ENCODE data around the gene SOX9.

SOX9 gene

DNA sequence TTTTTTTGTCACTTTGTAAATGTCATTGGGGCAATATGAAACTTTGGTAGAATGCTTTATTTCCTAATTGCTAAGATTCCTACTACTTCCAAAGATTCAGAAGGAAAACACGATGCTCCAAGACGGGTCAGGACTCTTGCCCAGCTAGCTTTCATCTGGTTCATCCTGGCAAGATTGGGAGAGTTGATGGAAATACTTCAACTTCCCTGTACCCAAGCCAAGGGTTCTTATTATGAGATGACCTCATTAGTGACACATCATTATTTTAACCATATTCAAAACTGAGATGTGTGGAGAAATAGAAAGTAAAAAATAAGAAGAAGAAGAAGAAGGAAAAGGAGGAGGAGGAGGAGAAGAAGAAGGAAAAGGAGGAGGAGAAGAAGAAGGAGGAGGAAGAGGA, 25.6 kb downstream of the SOX9 start:
- Mint-ChIP-seq H3K4me1 (no peaks in the 10 kb centered on the region), H3K36me3 (no peaks in the 10 kb centered on the region), H3K27me3 (peaks cover 6% of the 10 kb centered on the region), H3K27ac (no peak overlapping the region), H3K4me3 (no peak overlapping the region), H3K9me3 (peaks cover 5% of the 10 kb centered on the region)
- DNase-seq (ENCODE audit: low spot score in 2 of 2) (no peak), ATAC-seq (ENCODE audit: low read depth) (no peak)

DNA sequence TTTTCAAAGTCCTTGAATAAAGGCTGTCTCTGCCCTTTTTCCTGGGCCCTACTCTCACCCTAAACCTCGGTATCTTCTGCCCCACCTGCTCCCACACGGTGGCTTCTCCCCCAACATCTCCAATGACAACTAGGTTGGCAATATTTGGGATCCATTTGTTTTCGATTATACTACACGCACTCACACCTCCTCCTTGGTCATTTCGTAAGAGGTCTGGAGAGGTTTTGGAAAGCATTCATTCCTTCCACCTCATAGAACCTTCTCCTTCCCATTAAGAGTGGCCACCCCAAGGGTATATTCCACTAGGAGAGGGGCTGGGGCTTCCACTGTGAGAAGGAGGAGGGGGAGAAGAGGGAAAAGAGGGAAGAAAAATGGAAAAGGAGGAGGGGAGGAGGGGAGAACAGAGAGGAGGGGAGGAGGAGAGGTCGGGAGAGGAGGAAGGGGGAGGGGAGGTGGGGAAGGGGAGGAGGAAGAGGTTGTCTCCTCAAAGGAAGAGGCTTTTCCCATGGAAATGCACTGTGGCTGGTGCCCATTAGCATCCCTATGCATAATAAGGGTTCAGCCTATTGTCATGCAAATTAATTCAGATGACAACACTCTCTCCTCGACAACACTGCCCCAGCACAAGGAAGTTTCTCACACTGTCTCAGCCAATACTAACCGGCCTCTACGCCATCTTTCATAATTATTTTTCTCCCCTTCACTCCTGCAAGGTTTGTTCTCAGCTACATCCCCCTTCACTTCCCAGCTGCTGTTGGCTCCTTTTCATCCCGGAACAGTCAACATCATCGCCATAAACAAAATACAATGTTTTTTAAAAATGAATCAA, 30.0 kb downstream of the SOX9 start:
- DNase-seq (ENCODE audit: low spot score in 2 of 2) (no peak), ATAC-seq (ENCODE audit: low read depth) (no peak)
- Mint-ChIP-seq H3K36me3 (no peaks in the 10 kb centered on the region), H3K27ac (no peak overlapping the region), H3K9me3 (peaks cover 5% of the 10 kb centered on the region), H3K4me1 (no peaks in the 10 kb centered on the region), H3K4me3 (no peak overlapping the region), H3K27me3 (peaks cover 4% of the 10 kb centered on the region)

DNA sequence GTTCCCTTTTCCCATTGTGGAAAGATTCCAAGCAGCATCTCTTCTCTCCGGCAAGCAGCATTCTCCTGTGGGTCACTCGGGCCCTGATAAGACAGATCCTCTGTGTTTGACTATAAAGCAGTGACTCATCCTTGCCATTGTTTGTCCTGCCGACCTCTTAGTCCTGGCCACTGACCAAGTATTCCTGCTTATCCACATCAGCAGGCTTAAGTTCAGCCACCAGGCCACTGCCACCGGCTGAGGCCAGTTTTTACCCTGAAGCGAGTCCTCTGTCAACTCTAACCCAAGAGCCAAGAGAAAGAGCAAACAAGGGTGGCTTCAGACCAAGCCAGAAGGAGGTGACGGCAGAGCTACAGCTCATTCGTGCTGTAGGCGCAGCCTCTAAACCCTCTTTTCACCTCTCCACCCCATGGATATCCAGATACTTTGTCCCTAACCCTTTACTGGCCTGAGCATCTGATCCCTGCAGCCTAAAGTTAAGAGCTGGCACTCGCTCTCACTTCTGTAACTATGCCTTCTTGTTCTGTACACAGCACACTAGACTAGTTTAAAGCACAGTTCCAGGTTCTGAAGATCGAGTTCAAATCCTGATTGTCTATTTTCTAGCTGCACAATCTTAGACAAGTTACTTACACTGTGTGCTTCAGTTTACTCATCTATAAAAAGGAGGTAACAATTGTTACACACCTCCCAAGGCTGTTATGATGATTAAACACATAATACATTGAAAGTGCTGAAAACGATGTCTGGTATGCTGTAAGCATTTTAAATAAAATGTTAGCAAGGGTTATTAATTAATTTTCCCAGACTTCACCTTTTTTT, 31.0 kb downstream of the SOX9 start:
- Mint-ChIP-seq H3K27ac (no peak overlapping the region), H3K4me1 (no peaks in the 10 kb centered on the region), H3K36me3 (no peaks in the 10 kb centered on the region), H3K9me3 (peaks cover 2% of the 10 kb centered on the region), H3K27me3 (peaks cover 2% of the 10 kb centered on the region), H3K4me3 (no peak overlapping the region)
- no peak for DNase-seq (ENCODE audit: low spot score in 2 of 2)
- no peak for ATAC-seq (ENCODE audit: low read depth)

DNA sequence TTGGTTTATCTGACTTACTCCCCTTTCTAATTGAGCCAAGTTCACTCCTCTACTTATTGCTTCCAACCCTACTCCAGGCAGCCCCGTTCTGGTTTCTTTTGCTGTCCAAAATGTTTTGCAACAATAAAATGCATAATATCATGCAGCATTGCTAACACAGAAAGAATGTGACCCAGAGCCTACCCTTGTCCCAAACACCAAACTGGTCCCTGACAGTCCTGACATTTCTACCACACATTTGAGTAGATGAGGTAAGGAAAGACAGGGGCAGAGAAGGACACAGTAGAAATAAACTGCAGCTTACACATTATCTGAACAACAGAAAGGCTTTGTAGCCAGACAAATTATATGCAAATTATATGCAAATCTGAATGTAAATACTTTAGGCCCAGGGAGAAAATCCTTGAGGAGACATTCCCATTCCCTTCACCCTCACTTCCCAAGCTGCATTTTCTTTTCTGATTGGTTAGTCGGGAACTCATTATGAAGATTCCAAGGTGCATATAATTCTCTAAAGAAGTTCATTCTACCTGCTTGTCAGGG, 31.6 kb downstream of the SOX9 start:
- no peak overlapping the region for H3K27ac Mint-ChIP-seq
- no peak for DNase-seq (ENCODE audit: low spot score in 2 of 2)
- no peaks in the 10 kb centered on the region for H3K36me3 Mint-ChIP-seq
- no peak overlapping the region for H3K4me3 Mint-ChIP-seq
- peaks cover 2% of the 10 kb centered on the region for H3K27me3 Mint-ChIP-seq
- ATAC-seq (ENCODE audit: low read depth): no peak
- H3K9me3 Mint-ChIP-seq: no peaks in the 10 kb centered on the region
- H3K4me1 Mint-ChIP-seq: no peaks in the 10 kb centered on the region

DNA sequence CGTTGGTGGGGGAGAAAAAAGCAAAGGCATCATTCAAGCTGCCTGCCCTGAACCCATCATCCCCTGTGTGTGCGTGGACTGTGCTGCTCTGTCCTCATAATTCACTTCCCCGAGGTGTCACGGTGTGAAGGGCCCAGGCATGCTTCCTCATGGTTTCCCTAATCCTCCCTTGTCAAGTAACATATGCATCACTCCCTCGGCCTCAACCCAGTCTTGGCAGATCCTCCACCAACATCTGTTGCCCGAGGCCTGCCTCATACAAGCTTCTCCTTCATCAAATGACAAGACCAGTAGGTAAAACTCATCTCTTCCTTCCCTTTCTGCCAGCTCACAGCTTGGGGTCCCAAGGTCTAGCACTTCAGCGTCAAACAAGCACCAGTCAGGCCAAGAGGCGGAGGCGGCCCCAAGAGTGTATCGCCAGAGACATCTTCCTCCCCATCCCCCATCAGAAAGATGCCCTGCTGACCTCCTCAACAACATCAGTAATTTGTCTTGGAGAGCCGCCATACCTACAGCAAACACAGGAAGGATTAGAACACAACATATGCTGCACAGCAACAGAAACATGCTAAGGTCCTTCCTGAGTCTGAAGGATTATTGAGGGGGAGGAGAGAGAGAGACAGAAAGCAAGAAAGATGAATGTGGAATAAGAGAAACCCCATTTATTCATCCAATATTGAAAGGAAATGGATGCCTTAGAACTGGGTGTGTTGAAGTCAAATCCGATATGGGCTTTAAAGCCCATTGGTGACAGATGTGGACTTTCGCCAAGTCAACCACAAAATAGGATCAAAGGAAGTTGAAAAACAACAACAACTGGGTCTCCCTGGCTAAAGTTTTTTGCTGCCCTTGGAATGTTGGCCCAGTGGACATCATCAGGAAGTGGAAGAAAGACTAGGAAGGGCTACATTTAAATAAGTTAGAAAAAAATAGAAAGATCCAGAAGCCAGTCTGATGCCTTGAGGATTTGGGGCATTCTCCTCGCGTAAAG, 38.4 kb downstream of the SOX9 start:
- DNase-seq (ENCODE audit: low spot score in 2 of 2) (no peak), ATAC-seq (ENCODE audit: low read depth) (no peak)
- H3K36me3 Mint-ChIP-seq: no peaks in the 10 kb centered on the region
- H3K27me3 Mint-ChIP-seq: no peaks in the 10 kb centered on the region
- peaks cover 9% of the 10 kb centered on the region for H3K9me3 Mint-ChIP-seq
- H3K4me3 Mint-ChIP-seq: no peak overlapping the region
- no peak overlapping the region for H3K27ac Mint-ChIP-seq
- H3K4me1 Mint-ChIP-seq: no peaks in the 10 kb centered on the region

DNA sequence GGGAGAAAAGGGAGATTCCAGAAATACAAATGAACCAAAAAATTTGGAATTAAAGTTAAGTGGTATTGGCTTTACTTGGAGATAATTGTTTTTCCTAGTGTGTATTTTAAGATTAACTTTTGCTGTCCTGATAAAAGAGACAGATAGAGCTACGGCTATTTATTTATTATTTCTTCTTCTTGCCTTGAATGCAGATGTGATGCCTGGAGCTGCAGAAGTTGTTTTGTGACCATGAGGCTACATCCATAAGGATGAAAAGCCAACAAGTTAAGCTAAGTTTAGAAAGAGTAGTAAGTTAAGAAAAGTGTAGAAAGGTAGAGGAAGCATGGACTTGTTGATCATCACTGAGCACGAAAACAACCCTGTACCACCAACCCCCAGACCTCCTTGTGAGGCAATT, 41.7 kb downstream of the SOX9 start:
- ATAC-seq (ENCODE audit: low read depth) (no peak), DNase-seq (ENCODE audit: low spot score in 2 of 2) (no peak)
- no peak overlapping the region for H3K27ac Mint-ChIP-seq
- no peaks in the 10 kb centered on the region for H3K36me3 Mint-ChIP-seq
- H3K4me3 Mint-ChIP-seq: no peak overlapping the region
- no peaks in the 10 kb centered on the region for H3K4me1 Mint-ChIP-seq
- peaks cover 9% of the 10 kb centered on the region for H3K9me3 Mint-ChIP-seq
- H3K27me3 Mint-ChIP-seq: no peaks in the 10 kb centered on the region

DNA sequence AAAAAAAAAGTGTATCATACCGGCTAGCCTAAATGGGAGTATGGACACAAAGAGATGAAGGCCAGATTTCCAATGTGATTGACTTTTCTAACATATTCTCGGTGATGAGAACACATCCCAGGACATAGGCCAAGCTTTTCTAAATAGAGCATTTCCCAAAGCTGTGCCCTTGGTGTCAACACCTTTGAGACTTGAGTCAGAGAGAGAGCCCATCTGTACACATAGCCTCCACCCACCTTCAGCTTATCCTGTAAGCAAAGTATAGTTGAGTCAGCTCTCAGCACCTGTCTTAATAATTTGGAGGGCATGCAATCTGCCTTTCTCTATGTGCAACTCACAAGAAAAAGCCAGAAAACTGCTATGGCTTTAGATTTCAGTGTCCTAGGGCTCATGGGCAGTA, 42.7 kb downstream of the SOX9 start:
- Mint-ChIP-seq H3K27ac (no peak overlapping the region), H3K4me1 (no peaks in the 10 kb centered on the region), H3K36me3 (no peaks in the 10 kb centered on the region), H3K27me3 (no peaks in the 10 kb centered on the region), H3K4me3 (no peak overlapping the region), H3K9me3 (peaks cover 5% of the 10 kb centered on the region)
- no peak for ATAC-seq (ENCODE audit: low read depth)
- DNase-seq (ENCODE audit: low spot score in 2 of 2): no peak

DNA sequence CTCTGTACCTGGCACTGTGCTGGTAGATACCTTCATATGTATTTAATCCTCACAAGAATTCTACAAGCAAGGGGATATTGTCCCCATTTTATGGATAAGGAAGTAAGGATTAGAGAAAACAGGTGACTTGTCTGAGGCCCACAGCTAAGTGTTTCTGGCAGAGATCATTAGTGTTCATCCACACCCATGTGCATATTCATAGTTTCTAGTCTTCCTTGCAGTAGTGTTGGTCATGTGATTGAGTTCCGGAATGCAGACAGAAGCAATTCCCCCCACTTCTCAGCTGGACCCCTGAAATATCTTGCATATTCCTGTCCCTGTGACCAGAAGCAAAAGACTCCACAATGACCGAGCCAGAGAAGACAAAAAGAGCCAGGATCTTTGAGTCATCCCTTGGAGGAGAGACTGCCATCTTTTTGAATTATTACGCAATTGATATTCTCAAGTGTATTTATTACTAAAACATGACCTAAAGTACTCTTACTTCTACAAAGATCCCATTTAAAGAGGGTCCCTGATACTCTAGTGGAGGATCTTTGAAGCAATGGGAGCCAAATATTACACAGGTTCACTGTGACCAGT, 43.4 kb downstream of the SOX9 start:
- Mint-ChIP-seq H3K27me3 (no peaks in the 10 kb centered on the region), H3K27ac (no peak overlapping the region), H3K4me3 (no peak overlapping the region), H3K9me3 (peaks cover 3% of the 10 kb centered on the region), H3K4me1 (no peaks in the 10 kb centered on the region), H3K36me3 (no peaks in the 10 kb centered on the region)
- ATAC-seq (ENCODE audit: low read depth) (no peak), DNase-seq (ENCODE audit: low spot score in 2 of 2) (no peak)

DNA sequence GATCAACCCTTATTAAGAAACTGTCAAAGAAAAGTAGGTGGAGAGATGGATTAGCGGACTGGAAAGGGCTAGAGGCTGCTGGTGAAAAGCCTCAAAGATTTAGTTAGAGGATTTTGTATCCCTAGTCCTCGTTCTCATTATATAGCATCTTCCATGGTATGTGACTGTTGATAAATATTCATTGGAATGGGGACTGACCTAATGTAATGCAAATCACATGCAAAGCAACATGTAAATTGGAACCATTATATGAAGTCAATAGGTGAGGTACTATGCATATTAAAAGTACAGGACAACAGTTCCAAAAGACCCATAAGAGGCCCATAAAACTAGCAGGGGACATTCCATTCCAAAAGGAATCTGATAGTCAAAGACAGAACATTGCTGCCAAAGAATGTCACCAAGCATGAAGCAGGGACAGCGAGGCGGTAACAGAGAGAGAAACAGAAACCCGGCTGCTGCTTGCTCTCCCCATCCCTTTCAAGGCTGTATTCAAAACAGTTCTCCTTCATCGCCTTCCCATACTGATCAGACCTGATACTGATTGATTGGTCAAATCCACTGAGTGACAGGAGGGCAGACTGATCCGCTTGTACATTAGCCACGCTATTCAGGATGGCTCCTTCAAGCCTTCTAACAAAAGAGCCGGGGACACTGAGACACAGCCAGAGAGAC, 44.5 kb downstream of the SOX9 start:
- H3K4me1 Mint-ChIP-seq: no peaks in the 10 kb centered on the region
- ATAC-seq (ENCODE audit: low read depth) (no peak), DNase-seq (ENCODE audit: low spot score in 2 of 2) (no peak)
- no peaks in the 10 kb centered on the region for H3K27me3 Mint-ChIP-seq
- H3K27ac Mint-ChIP-seq: no peak overlapping the region
- peaks cover 1% of the 10 kb centered on the region for H3K9me3 Mint-ChIP-seq
- H3K36me3 Mint-ChIP-seq: no peaks in the 10 kb centered on the region
- H3K4me3 Mint-ChIP-seq: no peak overlapping the region

DNA sequence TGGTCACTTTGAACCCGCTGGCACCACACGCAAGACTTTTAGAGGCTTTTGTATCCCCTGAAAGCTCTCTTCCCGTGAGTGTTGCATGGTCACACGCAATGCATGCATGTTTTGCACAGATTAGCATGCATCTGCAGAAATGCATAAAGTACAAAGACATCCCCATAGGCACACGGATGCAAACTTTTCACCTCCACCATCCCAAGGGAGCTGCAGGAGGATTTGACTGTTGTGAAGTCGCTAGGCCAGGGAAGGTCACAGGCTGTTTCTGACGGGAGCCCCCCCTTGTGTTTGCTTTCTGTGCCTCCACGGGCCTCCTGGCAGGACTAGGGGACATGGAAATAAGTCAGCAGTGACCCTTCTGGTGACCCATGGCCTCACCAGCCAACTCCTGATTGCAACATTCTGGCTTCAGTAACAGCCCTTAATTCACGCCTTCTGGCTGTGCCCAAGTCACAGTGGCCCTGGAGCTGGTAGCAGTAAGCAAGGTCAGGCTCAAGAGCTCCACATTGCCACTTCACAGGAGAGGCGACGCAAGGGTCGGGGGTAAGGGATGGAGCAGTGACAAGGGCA, 45.1 kb downstream of the SOX9 start:
- ATAC-seq (ENCODE audit: low read depth) (no peak), DNase-seq (ENCODE audit: low spot score in 2 of 2) (no peak)
- Mint-ChIP-seq H3K36me3 (no peaks in the 10 kb centered on the region), H3K4me1 (no peaks in the 10 kb centered on the region), H3K27me3 (no peaks in the 10 kb centered on the region), H3K4me3 (no peak overlapping the region), H3K27ac (no peak overlapping the region), H3K9me3 (peaks cover 1% of the 10 kb centered on the region)

DNA sequence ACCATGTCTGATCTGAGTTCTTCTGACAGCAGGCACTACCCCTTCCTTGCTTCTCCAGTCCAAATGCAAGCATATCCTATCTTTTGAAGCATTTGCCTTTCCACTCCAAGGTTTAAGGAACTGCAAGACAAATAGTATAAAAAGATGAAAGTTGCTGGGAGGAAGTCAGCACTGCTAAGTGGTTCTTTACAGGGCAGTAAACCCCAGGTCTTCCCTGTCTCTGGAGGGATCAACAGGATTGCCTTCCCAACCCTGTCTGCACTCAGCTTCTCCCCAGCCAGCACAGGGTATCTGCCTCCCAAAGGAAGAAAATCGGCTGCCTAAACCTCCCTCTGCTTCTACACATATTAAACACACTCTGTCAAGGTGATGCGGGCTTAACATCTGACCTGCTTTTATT, 46.8 kb downstream of the SOX9 start:
- DNase-seq (ENCODE audit: low spot score in 2 of 2) (no peak), ATAC-seq (ENCODE audit: low read depth) (no peak)
- H3K27ac Mint-ChIP-seq: no peak overlapping the region
- H3K4me1 Mint-ChIP-seq: no peaks in the 10 kb centered on the region
- H3K27me3 Mint-ChIP-seq: peaks cover 4% of the 10 kb centered on the region
- no peaks in the 10 kb centered on the region for H3K36me3 Mint-ChIP-seq
- H3K4me3 Mint-ChIP-seq: no peak overlapping the region
- H3K9me3 Mint-ChIP-seq: peaks cover under 1% of the 10 kb centered on the region

DNA sequence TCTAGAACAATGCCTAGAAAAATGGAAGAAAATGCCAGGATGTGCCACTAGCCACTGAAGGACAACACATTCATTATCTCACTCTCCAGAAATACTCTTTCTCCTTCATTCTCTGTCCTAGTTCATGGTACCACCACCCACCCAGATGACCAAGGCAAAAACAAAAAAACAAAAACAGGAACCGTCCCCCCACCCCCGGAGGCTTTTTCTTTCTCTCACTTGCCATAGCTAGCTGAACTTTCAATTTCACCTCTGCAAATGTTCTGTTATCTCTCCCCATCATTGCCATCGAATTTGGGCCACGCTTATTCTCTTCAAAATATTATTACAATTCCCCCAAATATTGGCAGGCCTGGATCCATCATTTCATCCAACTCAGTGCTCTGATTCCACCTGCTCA, 49.0 kb downstream of the SOX9 start:
- H3K4me3 Mint-ChIP-seq: no peak overlapping the region
- no peaks in the 10 kb centered on the region for H3K4me1 Mint-ChIP-seq
- peaks cover 4% of the 10 kb centered on the region for H3K27me3 Mint-ChIP-seq
- no peaks in the 10 kb centered on the region for H3K36me3 Mint-ChIP-seq
- no peak for ATAC-seq (ENCODE audit: low read depth)
- H3K27ac Mint-ChIP-seq: no peak overlapping the region
- DNase-seq (ENCODE audit: low spot score in 2 of 2): no peak
- no peaks in the 10 kb centered on the region for H3K9me3 Mint-ChIP-seq
